Thoracic aorta (tissue), 2 donors: Measurements from ENCODE around the gene POLR1H. TPM values are rescaled to one million over a fixed set of nuclear protein-coding genes. Genes with fewer than 3 reads are reported as not detected.

Experiments
- ATAC-seq: fragments of 150-250 bp; one replicate; pipeline ENCODE4 v1.8.0; 2017; ENCODE audit warnings: low read depth; ENCODE audit not compliant: insufficient number of reproducible peaks, low FRiP score
- DNase-seq: peaks from one replicate; pipeline ENCODE4 v3.0.0-alpha.2; 2020; ENCODE audit warnings: low spot score
- H3K27ac ChIP-seq, 2 donors: fragments of 200-600 bp; sonication (generic); 1 replicate in 1 of 2; 2 replicates in 1 of 2; pipeline ENCODE4 v1.5.1; 2016; ENCODE audit warnings: mild to moderate bottlenecking in 2 of 2, moderate library complexity in 2 of 2
- H3K27me3 ChIP-seq: fragments of 200-600 bp; sonication (generic); replicated peaks from 2 replicates; pipeline ENCODE4 v1.6.0; 2016; ENCODE audit warnings: mild to moderate bottlenecking; ENCODE audit not compliant: insufficient read depth
- H3K36me3 ChIP-seq: fragments of 200-600 bp; sonication (generic); one replicate; pipeline ENCODE4 v1.5.1; 2016
- H3K4me1 ChIP-seq, 2 donors: fragments of 200-600 bp; sonication (generic); 1 replicate in 1 of 2; 2 replicates in 1 of 2; pipeline versions ENCODE4 v1.5.1 to v1.6.0; 2016; ENCODE audit warnings: low read depth in 2 of 2, mild to moderate bottlenecking in 1 of 2; ENCODE audit not compliant: control insufficient read depth in 1 of 2
- H3K4me3 ChIP-seq: fragments of 200-600 bp; sonication (generic); 2 replicates; pipeline ENCODE4 v1.5.1; 2016; ENCODE audit warnings: mild to moderate bottlenecking
- H3K9me3 ChIP-seq: fragments of 200-600 bp; sonication (generic); 2 replicates; pipeline ENCODE4 v1.5.1; 2016
- total RNA-seq, 2 donors: library from RNA; depleted of rRNA; stranded (reverse); fragments of >200 nt; gene quantifications; one replicate each; pipeline versions ENCODE4 v1.1.0 to v1.2.3, GENCODE V29; 2016
- TF ChIP-seq, protein P1 (sequence below): fragments of 200-600 bp; sonication (generic); IDR thresholded peaks from one replicate; pipeline ENCODE4 v1.5.1; 2019; ENCODE audit warnings: antibody characterized with exemption

The POLR1H gene
- total RNA-seq, 2 donors from 2014 or later: 11.2 to 19.1 TPM

DNA sequence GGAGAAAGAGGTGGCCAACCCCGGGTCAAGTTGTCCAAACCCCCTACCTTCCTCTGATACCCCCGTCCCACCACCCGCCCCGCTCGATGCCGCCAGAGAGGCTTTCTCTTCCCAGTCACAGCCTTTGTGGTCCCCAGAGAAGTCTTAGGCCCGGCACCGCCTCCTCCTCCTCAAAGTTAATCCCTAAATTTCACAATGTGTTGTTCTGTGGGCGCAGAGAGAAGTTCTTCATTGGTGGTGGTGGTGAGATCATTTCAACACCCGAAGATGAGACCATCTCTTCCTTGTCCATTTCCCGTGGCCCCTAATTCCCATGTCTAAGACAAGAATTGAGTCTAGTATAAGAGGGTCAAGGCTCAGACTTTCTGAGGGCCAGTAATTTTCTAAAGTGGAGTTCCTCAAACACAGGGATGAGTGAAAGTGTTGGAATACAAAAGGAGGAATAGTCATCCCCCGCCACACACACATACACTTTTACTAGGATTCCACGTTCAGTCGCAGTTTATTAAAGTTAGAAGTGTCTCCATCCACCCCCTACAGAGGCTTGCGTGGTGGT lies 41.4 kb downstream of the POLR1H start:
- peaks cover 18% of the 10 kb centered on the region for H3K27me3 ChIP-seq
- H3K36me3 ChIP-seq: no peaks in the 10 kb centered on the region
- peak overlapping the region in 1 of 2 donors; percentile 39 for H3K27ac ChIP-seq
- no peaks in the 10 kb centered on the region for H3K9me3 ChIP-seq
- peaks cover 8 to 27% of the 10 kb centered on the region in 2 donors for H3K4me1 ChIP-seq
- DNase-seq (no peak), ATAC-seq (no peak)
- peak overlapping the region; percentile 70 for H3K4me3 ChIP-seq
- TF ChIP-seq, protein P1, sequence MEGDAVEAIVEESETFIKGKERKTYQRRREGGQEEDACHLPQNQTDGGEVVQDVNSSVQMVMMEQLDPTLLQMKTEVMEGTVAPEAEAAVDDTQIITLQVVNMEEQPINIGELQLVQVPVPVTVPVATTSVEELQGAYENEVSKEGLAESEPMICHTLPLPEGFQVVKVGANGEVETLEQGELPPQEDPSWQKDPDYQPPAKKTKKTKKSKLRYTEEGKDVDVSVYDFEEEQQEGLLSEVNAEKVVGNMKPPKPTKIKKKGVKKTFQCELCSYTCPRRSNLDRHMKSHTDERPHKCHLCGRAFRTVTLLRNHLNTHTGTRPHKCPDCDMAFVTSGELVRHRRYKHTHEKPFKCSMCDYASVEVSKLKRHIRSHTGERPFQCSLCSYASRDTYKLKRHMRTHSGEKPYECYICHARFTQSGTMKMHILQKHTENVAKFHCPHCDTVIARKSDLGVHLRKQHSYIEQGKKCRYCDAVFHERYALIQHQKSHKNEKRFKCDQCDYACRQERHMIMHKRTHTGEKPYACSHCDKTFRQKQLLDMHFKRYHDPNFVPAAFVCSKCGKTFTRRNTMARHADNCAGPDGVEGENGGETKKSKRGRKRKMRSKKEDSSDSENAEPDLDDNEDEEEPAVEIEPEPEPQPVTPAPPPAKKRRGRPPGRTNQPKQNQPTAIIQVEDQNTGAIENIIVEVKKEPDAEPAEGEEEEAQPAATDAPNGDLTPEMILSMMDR: no peak

- H3K27ac ChIP-seq: peak overlapping the region in 1 of 2 donors; percentile 39
- peak; percentile 72 for ATAC-seq
- peak; percentile 69 for DNase-seq
- no peaks in the 10 kb centered on the region for H3K36me3 ChIP-seq
- peaks cover 8 to 27% of the 10 kb centered on the region in 2 donors for H3K4me1 ChIP-seq
- H3K9me3 ChIP-seq: no peaks in the 10 kb centered on the region
- H3K27me3 ChIP-seq: peaks cover 18% of the 10 kb centered on the region
- peak overlapping the region; percentile 70 for H3K4me3 ChIP-seq
- TF ChIP-seq, protein P1: peak; percentile 88
Observed at GRCh38 chr6:30102970-30103871, 42.2 kb downstream of the POLR1H start.

- no peak for ATAC-seq
- no peaks in the 10 kb centered on the region for H3K9me3 ChIP-seq
- DNase-seq: no peak
- H3K4me1 ChIP-seq: peaks cover 8 to 27% of the 10 kb centered on the region in 2 donors
- no peak overlapping the region for H3K27ac ChIP-seq
- peak overlapping the region; percentile 70 for H3K4me3 ChIP-seq
- TF ChIP-seq, protein P1: no peak
- H3K36me3 ChIP-seq: no peaks in the 10 kb centered on the region
- H3K27me3 ChIP-seq: peaks cover 18% of the 10 kb centered on the region
Observed at GRCh38 chr6:30103872-30104179, 42.8 kb downstream of the POLR1H start.

GRCh38 chr6:30104661-30105060 lies 43.6 kb downstream of the POLR1H start:
- Histone ChIP-seq H3K4me3 (no peak overlapping the region), H3K4me1 (peaks cover 8 to 27% of the 10 kb centered on the region in 2 donors), H3K27ac (no peak overlapping the region), H3K9me3 (no peaks in the 10 kb centered on the region), H3K36me3 (no peaks in the 10 kb centered on the region), H3K27me3 (peaks cover 14% of the 10 kb centered on the region)
- ATAC-seq (no peak), DNase-seq (no peak)
- TF ChIP-seq, protein P1: no peak

DNA sequence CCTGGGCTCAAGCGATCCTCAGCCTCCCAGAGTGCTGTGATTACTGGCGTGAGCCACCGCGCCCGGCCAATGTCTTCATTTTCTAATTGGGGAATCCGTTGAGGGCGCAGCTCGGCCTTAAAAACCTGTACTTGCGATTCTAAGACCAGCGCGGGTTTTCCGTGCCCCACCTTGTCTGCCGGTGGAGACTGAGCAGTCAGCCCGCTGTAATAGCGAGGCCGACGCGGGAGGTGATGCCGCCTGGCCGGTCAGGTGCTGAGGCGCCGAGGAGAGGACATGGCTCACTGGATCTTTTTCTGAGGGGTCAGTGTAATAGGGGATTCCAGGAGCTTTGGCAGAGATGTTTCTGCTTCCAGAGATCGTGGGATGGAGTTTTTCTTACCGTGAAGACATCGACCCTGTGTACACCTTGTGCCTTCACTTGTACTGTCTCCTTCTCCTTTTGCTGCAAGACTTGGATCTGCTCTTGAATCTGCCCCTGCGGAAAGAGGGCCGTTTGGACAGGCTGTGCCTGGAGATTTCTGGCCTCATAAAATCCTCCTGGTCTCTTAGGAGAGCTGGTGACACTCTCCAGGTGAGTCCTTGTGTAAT lies 50.3 kb downstream of the POLR1H start:
- DNase-seq (no peak), ATAC-seq (no peak)
- H3K36me3 ChIP-seq: no peaks in the 10 kb centered on the region
- no peaks in the 10 kb centered on the region for H3K9me3 ChIP-seq
- no peaks in the 10 kb centered on the region for H3K4me1 ChIP-seq
- H3K27ac ChIP-seq: no peak overlapping the region
- TF ChIP-seq, protein P1: no peak
- no peaks in the 10 kb centered on the region for H3K27me3 ChIP-seq
- no peak overlapping the region for H3K4me3 ChIP-seq
